GM23338 (cell line): ENCODE results near the gene PLS1. TPM values are rescaled to one million over a fixed set of nuclear protein-coding genes. Genes with fewer than 3 reads are reported as not detected.

Experiments
- ATAC-seq: fragments of 200-7000 bp; cut with Tn5 transposase; 3 replicates; pipeline ENCODE4 v1.9.1; 2020
- DNase-seq: peaks from one replicate; pipeline ENCODE4 v3.0.0-alpha.2; 2015; ENCODE audit warnings: low spot score
- H2AFZ ChIP-seq: fragments of 200-600 bp; sonication (generic); 2 replicates; pipeline ENCODE4 v1.8.0; 2016; ENCODE audit warnings: antibody characterized with exemption, mild to moderate bottlenecking, moderate library complexity
- H3F3A ChIP-seq: fragments of 200-600 bp; sonication (generic); replicated peaks from 2 replicates; pipeline ENCODE4 v1.8.0; 2017; ENCODE audit warnings: antibody characterized with exemption, mixed run types, low read depth
- H3K27ac ChIP-seq: fragments of 200-600 bp; sonication (generic); 2 replicates; pipeline ENCODE4 v1.6.1; 2016; ENCODE audit warnings: low read depth
- H3K27me3 ChIP-seq: fragments of 200-600 bp; sonication (generic); 2 replicates; pipeline ENCODE4 v1.8.0; 2016; ENCODE audit warnings: mild to moderate bottlenecking, mixed run types, moderate library complexity; ENCODE audit not compliant: insufficient read depth
- H3K36me3 ChIP-seq: fragments of 200-600 bp; sonication (generic); 2 replicates; pipeline ENCODE4 v1.8.0; 2016; ENCODE audit warnings: mild to moderate bottlenecking; ENCODE audit not compliant: insufficient read depth
- H3K4me1 ChIP-seq: fragments of 200-600 bp; sonication (generic); 2 replicates; pipeline ENCODE4 v1.8.0; 2016; ENCODE audit warnings: mild to moderate bottlenecking, moderate library complexity; ENCODE audit not compliant: insufficient read depth
- H3K4me2 ChIP-seq: fragments of 200-600 bp; sonication (generic); 2 replicates; pipeline ENCODE4 v1.7.1; 2017; ENCODE audit warnings: mixed run types
- H3K4me3 ChIP-seq: fragments of 200-600 bp; sonication (generic); 2 replicates; pipeline ENCODE4 v1.6.1; 2016; ENCODE audit warnings: mixed run types
- H3K79me2 ChIP-seq: fragments of 200-600 bp; sonication (generic); replicated peaks from 2 replicates; pipeline ENCODE4 v1.8.0; 2017; ENCODE audit warnings: mild to moderate bottlenecking; ENCODE audit not compliant: insufficient read depth
- H3K9me2 ChIP-seq: fragments of 200-600 bp; sonication (generic); 2 replicates; pipeline ENCODE4 v1.8.0; 2017; ENCODE audit not compliant: insufficient read depth
- H4K20me1 ChIP-seq: fragments of 200-600 bp; sonication (generic); replicated peaks from 2 replicates; pipeline ENCODE4 v1.8.0; 2017; ENCODE audit warnings: mild to moderate bottlenecking; ENCODE audit not compliant: insufficient read depth
- H3K27ac Mint-ChIP-seq: 2 replicates; pipeline ENCODE4 v1.8.0; 2020; ENCODE audit warnings: inconsistent platforms, mild to moderate bottlenecking, moderate library complexity, mixed read lengths
- H3K27me3 Mint-ChIP-seq: 3 replicates; pipeline ENCODE4 v1.8.0; 2022; ENCODE audit warnings: low read depth, mild to moderate bottlenecking, moderate library complexity, mixed read lengths, inconsistent platforms; ENCODE audit not compliant: insufficient read depth, poor library complexity
- H3K36me3 Mint-ChIP-seq: 3 replicates; pipeline ENCODE4 v1.8.0; 2021; ENCODE audit warnings: low read depth, mild to moderate bottlenecking, inconsistent platforms, moderate library complexity, mixed read lengths
- H3K4me1 Mint-ChIP-seq: 3 replicates; pipeline ENCODE4 v1.8.0; 2020; ENCODE audit warnings: mild to moderate bottlenecking, inconsistent platforms, mixed read lengths
- H3K4me3 Mint-ChIP-seq: 3 replicates; pipeline ENCODE4 v1.8.0; 2021; ENCODE audit warnings: moderate library complexity, mild to moderate bottlenecking, inconsistent platforms, mixed read lengths
- H3K9me3 Mint-ChIP-seq: 3 replicates; pipeline ENCODE4 v1.8.0; 2020; ENCODE audit warnings: moderate library complexity, mild to moderate bottlenecking, inconsistent platforms, mixed read lengths
- CREB1 ChIP-seq: fragments of 250-450 bp; sonication (Bioruptor Pico); IDR thresholded peaks from 2 replicates; pipeline ENCODE4 v1.5.0; 2020; ENCODE audit warnings: low read depth, mild to moderate bottlenecking, moderate library complexity
- EZH2 ChIP-seq: fragments of 200-600 bp; sonication (generic); IDR thresholded peaks from one replicate; pipeline ENCODE4 v1.8.0; 2017; ENCODE audit warnings: antibody characterized with exemption, mild to moderate bottlenecking, low read depth; ENCODE audit not compliant: unreplicated experiment
- EZH2phosphoT487 ChIP-seq: fragments of 200-600 bp; sonication (generic); IDR thresholded peaks from one replicate; pipeline ENCODE4 v1.8.1; 2018; ENCODE audit warnings: antibody characterized with exemption; ENCODE audit not compliant: unreplicated experiment
- JUNB ChIP-seq: IDR thresholded peaks from one replicate; pipeline ENCODE4 v1.6.1; 2016; ENCODE audit warnings: antibody characterized with exemption; ENCODE audit not compliant: unreplicated experiment
- NANOG ChIP-seq: IDR thresholded peaks from 2 replicates; pipeline ENCODE4 v1.6.1; 2016; ENCODE audit warnings: antibody characterized with exemption, borderline replicate concordance
- POLR2AphosphoS5 ChIP-seq: IDR thresholded peaks from 2 replicates; pipeline ENCODE4 v1.6.1; 2016; ENCODE audit warnings: antibody characterized with exemption, low read depth
- polyA plus RNA-seq: library from polyadenylated mRNA; unstranded; fragments of >200 nt; fragmentation: Nextera tagmentation; extraction: Ambion mirVana; gene quantifications from 2 replicates; pipeline ENCODE4 v1.2.1, GENCODE V29; 2016
- total RNA-seq: library from RNA; depleted of rRNA; stranded (reverse); fragments of >200 nt; shearing (Covaris generic); gene quantifications from 2 replicates; pipeline ENCODE4 v1.2.3, GENCODE V29; 2014
- TF ChIP-seq, protein P1 (sequence below): IDR thresholded peaks from one replicate; pipeline ENCODE4 v1.6.1; 2018; ENCODE audit warnings: antibody characterized with exemption; ENCODE audit not compliant: unreplicated experiment
- TF ChIP-seq, protein P2 (sequence below): IDR thresholded peaks from 2 replicates; pipeline ENCODE4 v1.6.1; 2016; ENCODE audit warnings: antibody characterized with exemption
- TF ChIP-seq, protein P3 (sequence below), 2 experiments: fragments of 200-600 bp in 1 of 2; sonication (generic) in 1 of 2; conservative IDR thresholded peaks; 2 replicates each; pipeline versions ENCODE4 v1.5.1 to v1.6.1; 2016 to 2017; ENCODE audit warnings: antibody characterized with exemption in 2 of 2, low read depth in 2 of 2, mild to moderate bottlenecking in 2 of 2, moderate library complexity in 1 of 2

PLS1 gene
- total and polyA plus RNA-seq, 2 experiments from 2014 or later = 18.4 to 42.2 TPM

- Mint-ChIP-seq H3K9me3 (no peaks in the 10 kb centered on the region; the same call in 2 of the 3 replicates), H3K27me3 (peaks cover 2% of the 10 kb centered on the region), H3K4me3 (no peak overlapping the region), H3K27ac (peak overlapping the region; percentile 23), H3K4me1 (peaks cover 30% of the 10 kb centered on the region), H3K36me3 (no peaks in the 10 kb centered on the region)
- Histone ChIP-seq H3K79me2 (no peaks in the 10 kb centered on the region), H3K4me2 (peak overlapping the region; percentile 25), H2AFZ (no peak overlapping the region), H3K4me3 (no peak overlapping the region), H4K20me1 (no peaks in the 10 kb centered on the region), H3K36me3 (no peaks in the 10 kb centered on the region), H3K9me2 (peaks cover 4% of the 10 kb centered on the region; the same call in 1 of the 2 replicates), H3F3A (no peaks in the 10 kb centered on the region), H3K4me1 (peaks cover 22% of the 10 kb centered on the region), H3K27ac (peak overlapping the region; percentile 48), H3K27me3 (no peaks in the 10 kb centered on the region)
- ATAC-seq (peak; percentile 46), DNase-seq (peak; percentile 40)
- TF ChIP-seq, protein P1, sequence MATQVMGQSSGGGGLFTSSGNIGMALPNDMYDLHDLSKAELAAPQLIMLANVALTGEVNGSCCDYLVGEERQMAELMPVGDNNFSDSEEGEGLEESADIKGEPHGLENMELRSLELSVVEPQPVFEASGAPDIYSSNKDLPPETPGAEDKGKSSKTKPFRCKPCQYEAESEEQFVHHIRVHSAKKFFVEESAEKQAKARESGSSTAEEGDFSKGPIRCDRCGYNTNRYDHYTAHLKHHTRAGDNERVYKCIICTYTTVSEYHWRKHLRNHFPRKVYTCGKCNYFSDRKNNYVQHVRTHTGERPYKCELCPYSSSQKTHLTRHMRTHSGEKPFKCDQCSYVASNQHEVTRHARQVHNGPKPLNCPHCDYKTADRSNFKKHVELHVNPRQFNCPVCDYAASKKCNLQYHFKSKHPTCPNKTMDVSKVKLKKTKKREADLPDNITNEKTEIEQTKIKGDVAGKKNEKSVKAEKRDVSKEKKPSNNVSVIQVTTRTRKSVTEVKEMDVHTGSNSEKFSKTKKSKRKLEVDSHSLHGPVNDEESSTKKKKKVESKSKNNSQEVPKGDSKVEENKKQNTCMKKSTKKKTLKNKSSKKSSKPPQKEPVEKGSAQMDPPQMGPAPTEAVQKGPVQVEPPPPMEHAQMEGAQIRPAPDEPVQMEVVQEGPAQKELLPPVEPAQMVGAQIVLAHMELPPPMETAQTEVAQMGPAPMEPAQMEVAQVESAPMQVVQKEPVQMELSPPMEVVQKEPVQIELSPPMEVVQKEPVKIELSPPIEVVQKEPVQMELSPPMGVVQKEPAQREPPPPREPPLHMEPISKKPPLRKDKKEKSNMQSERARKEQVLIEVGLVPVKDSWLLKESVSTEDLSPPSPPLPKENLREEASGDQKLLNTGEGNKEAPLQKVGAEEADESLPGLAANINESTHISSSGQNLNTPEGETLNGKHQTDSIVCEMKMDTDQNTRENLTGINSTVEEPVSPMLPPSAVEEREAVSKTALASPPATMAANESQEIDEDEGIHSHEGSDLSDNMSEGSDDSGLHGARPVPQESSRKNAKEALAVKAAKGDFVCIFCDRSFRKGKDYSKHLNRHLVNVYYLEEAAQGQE = no peak
- no peak for TF ChIP-seq NANOG
- no peak for TF ChIP-seq EZH2phosphoT487
- TF ChIP-seq JUNB = no peak
- TF ChIP-seq, protein P2, sequence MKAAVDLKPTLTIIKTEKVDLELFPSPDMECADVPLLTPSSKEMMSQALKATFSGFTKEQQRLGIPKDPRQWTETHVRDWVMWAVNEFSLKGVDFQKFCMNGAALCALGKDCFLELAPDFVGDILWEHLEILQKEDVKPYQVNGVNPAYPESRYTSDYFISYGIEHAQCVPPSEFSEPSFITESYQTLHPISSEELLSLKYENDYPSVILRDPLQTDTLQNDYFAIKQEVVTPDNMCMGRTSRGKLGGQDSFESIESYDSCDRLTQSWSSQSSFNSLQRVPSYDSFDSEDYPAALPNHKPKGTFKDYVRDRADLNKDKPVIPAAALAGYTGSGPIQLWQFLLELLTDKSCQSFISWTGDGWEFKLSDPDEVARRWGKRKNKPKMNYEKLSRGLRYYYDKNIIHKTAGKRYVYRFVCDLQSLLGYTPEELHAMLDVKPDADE = no peak
- TF ChIP-seq CREB1 (CRISPR knock-in tag) = no peak
- TF ChIP-seq POLR2AphosphoS5 = no peak
- TF ChIP-seq, protein P3, sequence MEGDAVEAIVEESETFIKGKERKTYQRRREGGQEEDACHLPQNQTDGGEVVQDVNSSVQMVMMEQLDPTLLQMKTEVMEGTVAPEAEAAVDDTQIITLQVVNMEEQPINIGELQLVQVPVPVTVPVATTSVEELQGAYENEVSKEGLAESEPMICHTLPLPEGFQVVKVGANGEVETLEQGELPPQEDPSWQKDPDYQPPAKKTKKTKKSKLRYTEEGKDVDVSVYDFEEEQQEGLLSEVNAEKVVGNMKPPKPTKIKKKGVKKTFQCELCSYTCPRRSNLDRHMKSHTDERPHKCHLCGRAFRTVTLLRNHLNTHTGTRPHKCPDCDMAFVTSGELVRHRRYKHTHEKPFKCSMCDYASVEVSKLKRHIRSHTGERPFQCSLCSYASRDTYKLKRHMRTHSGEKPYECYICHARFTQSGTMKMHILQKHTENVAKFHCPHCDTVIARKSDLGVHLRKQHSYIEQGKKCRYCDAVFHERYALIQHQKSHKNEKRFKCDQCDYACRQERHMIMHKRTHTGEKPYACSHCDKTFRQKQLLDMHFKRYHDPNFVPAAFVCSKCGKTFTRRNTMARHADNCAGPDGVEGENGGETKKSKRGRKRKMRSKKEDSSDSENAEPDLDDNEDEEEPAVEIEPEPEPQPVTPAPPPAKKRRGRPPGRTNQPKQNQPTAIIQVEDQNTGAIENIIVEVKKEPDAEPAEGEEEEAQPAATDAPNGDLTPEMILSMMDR (conservative IDR thresholded peaks at IDR 0.05; ENCODE audit: low read depth in 2 of 2) = no peak
These were observed 46.8 kb downstream of the PLS1 start for GRCh38 chr3:142642956-142643355.

DNA sequence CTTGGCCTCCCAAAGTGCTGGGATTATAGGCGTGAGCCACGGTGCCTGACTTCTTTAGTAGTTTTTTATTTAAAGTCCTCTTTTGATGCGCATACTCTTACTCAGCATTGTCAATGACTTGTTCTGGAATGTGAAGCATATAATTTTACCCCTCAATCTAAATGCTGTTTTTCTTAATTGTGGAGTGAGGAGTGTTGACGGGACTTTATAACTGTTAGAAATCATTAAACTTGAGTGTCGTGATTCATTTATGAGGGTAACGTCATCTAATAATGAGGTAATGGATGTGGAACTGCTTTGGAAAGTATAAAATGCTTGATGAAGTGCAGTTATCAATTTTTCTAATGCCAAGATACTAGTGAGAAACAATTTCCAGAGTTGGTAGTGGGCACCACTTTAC lies 48.3 kb downstream of the PLS1 start:
- no peak overlapping the region for H3K4me3 ChIP-seq
- no peak overlapping the region for H3K27ac Mint-ChIP-seq
- H3K36me3 Mint-ChIP-seq = no peaks in the 10 kb centered on the region
- H3K4me1 ChIP-seq = peaks cover 22% of the 10 kb centered on the region
- peaks cover 34% of the 10 kb centered on the region for H3K4me1 Mint-ChIP-seq
- no peaks in the 10 kb centered on the region for H3K79me2 ChIP-seq
- H3K4me3 Mint-ChIP-seq = no peak overlapping the region
- ATAC-seq (no peak), DNase-seq (no peak)
- no peaks in the 10 kb centered on the region for H3F3A ChIP-seq
- H3K27ac ChIP-seq = no peak overlapping the region
- no peaks in the 10 kb centered on the region; the same call in 2 of the 3 replicates for H3K9me3 Mint-ChIP-seq
- H3K36me3 ChIP-seq = no peaks in the 10 kb centered on the region
- no peak overlapping the region for H3K4me2 ChIP-seq
- H4K20me1 ChIP-seq = no peaks in the 10 kb centered on the region
- H3K27me3 Mint-ChIP-seq = peaks cover 7% of the 10 kb centered on the region
- peaks cover 5% of the 10 kb centered on the region; the same call in 1 of the 2 replicates for H3K9me2 ChIP-seq
- H3K27me3 ChIP-seq = no peaks in the 10 kb centered on the region
- H2AFZ ChIP-seq = no peak overlapping the region
- TF ChIP-seq POLR2AphosphoS5 (no peak), EZH2 (no peak)
